Measurements from ENCODE around the gene UBD. TPM values are rescaled to one million over a fixed set of nuclear protein-coding genes. Genes with fewer than 3 reads are reported as not detected.
A peak's percentile ranks its signal among the peaks of the same experiment; 100 is the strongest.

The UBD gene
- total and polyA plus RNA-seq, 2 of the 13 experiments (the other 11 are each of a cell fraction or from before 2014, with no cell fraction given): 13.9 to 172 TPM

DNA sequence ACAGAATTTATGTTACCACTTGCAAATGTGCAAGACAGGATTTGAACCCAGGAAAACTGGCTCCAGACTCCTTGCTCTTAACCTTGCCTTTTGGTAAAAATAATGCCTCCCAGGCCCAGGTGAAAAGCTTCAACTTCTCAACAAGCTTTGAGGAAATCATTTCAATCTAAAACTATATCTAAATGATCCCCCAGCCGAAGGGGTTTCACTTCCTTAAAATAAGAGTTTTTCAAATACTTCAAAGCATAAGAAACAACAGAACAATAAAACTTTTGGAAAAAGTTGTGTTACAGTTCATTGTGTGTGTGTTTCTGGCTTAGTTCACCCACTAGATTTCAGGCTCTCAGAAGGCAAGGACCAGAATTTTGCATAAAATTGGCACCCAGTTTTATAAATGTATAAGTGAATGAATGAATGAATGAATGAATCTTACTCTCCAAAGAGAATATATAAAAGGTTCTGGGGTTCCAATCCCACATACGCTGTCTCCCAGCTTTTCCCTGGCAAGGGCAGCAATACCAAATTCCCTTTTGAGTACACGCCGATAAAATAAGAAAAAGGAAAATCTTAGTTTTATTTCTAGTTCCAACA is 30.8 kb upstream of the UBD start (continued):
- no peak for TF ChIP-seq TAF15 (IDR thresholded peaks at IDR 0.05; ENCODE audit: low read depth, low read length, poor library complexity, severe bottlenecking)
- no peak for TF ChIP-seq ZNF841 (CRISPR knock-in tag; IDR thresholded peaks at IDR 0.05; ENCODE audit: borderline replicate concordance)
- TF ChIP-seq HDAC6 (IDR thresholded peaks at IDR 0.05; ENCODE audit: low read depth, low read length): no peak
- no peak for TF ChIP-seq ADNP (CRISPR knock-in tag; IDR thresholded peaks at IDR 0.05)

DNA sequence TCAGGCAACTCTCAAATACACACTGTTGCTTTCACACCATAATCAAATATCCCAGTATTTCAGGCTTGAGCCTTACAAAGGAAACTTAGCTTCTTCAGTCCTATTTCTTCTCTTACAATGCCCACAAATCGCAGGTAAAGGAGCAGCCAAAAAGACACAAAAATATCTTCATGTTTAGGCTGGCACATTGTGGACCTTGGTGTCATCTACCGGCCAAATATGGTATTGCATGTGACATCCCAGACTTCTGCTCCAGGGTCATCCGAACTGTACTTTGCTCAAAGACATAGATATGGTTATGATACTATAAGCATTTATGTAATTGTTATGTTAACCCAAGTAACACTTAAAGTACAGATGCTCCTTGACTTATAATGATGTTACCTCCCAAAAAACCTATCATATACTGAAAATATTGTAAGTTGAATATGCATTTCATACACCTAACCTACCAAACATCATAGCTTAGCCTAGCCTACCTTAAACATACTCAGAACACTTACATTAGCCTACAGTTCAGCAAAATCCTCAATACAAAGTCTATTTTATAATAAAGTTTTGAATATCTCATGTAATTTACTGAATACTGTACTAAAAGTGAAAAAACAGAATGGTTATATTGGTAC is 30.0 kb upstream of the UBD start:
- in situ Hi-C loops (cut with HindIII; ENCODE audit: extremely low pct_ligation_motif_present, low pct_unique_long_range_greater_than_20kb): loop anchor here (25.0 kb wide), 2 partner anchors 527 to 752 kb away; no protein-coding TSS in a partner anchor
- POLR2A ChIA-PET: no interaction called here
- 1% methylated on average over 3 of the region's 3 CpGs for WGBS (ENCODE audit: low lambda C conversion rate)
- TF ChIP-seq RXRB (CRISPR knock-in tag; IDR thresholded peaks at IDR 0.05; ENCODE audit: borderline replicate concordance): peak; percentile 16; the same call in 1 of the 2 replicates
- TF ChIP-seq GATAD1 (CRISPR knock-in tag; IDR thresholded peaks at IDR 0.05): peak; percentile 36; the same call in 1 of the 2 replicates
- no peak for TF ChIP-seq ZMYM2 (CRISPR knock-in tag; IDR thresholded peaks at IDR 0.05)
- TF ChIP-seq ZNF749 (CRISPR knock-in tag; IDR thresholded peaks at IDR 0.05; ENCODE audit: borderline replicate concordance): no peak
- TF ChIP-seq, protein P1, sequence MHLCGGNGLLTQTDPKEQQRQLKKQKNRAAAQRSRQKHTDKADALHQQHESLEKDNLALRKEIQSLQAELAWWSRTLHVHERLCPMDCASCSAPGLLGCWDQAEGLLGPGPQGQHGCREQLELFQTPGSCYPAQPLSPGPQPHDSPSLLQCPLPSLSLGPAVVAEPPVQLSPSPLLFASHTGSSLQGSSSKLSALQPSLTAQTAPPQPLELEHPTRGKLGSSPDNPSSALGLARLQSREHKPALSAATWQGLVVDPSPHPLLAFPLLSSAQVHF (CRISPR knock-in tag; IDR thresholded peaks at IDR 0.05): no peak
- TF ChIP-seq, protein P2, sequence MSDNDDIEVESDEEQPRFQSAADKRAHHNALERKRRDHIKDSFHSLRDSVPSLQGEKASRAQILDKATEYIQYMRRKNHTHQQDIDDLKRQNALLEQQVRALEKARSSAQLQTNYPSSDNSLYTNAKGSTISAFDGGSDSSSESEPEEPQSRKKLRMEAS (IDR thresholded peaks at IDR 0.05): 0 out of 2 replicates have a peak, but pooled peaks have one; percentile 21
- TF ChIP-seq SOX5 (CRISPR knock-in tag; IDR thresholded peaks at IDR 0.05; ENCODE audit: borderline replicate concordance): no peak
- TF ChIP-seq ZNF556 (CRISPR knock-in tag; IDR thresholded peaks at IDR 0.05; ENCODE audit: borderline replicate concordance): no peak
- 0 out of 2 replicates have a peak, but pooled peaks have one; percentile 24 for TF ChIP-seq ZKSCAN1 (IDR thresholded peaks at IDR 0.05; ENCODE audit: low read length)
- TF ChIP-seq PAWR (CRISPR knock-in tag; IDR thresholded peaks at IDR 0.05; ENCODE audit: borderline replicate concordance): no peak
- TF ChIP-seq, protein P3, sequence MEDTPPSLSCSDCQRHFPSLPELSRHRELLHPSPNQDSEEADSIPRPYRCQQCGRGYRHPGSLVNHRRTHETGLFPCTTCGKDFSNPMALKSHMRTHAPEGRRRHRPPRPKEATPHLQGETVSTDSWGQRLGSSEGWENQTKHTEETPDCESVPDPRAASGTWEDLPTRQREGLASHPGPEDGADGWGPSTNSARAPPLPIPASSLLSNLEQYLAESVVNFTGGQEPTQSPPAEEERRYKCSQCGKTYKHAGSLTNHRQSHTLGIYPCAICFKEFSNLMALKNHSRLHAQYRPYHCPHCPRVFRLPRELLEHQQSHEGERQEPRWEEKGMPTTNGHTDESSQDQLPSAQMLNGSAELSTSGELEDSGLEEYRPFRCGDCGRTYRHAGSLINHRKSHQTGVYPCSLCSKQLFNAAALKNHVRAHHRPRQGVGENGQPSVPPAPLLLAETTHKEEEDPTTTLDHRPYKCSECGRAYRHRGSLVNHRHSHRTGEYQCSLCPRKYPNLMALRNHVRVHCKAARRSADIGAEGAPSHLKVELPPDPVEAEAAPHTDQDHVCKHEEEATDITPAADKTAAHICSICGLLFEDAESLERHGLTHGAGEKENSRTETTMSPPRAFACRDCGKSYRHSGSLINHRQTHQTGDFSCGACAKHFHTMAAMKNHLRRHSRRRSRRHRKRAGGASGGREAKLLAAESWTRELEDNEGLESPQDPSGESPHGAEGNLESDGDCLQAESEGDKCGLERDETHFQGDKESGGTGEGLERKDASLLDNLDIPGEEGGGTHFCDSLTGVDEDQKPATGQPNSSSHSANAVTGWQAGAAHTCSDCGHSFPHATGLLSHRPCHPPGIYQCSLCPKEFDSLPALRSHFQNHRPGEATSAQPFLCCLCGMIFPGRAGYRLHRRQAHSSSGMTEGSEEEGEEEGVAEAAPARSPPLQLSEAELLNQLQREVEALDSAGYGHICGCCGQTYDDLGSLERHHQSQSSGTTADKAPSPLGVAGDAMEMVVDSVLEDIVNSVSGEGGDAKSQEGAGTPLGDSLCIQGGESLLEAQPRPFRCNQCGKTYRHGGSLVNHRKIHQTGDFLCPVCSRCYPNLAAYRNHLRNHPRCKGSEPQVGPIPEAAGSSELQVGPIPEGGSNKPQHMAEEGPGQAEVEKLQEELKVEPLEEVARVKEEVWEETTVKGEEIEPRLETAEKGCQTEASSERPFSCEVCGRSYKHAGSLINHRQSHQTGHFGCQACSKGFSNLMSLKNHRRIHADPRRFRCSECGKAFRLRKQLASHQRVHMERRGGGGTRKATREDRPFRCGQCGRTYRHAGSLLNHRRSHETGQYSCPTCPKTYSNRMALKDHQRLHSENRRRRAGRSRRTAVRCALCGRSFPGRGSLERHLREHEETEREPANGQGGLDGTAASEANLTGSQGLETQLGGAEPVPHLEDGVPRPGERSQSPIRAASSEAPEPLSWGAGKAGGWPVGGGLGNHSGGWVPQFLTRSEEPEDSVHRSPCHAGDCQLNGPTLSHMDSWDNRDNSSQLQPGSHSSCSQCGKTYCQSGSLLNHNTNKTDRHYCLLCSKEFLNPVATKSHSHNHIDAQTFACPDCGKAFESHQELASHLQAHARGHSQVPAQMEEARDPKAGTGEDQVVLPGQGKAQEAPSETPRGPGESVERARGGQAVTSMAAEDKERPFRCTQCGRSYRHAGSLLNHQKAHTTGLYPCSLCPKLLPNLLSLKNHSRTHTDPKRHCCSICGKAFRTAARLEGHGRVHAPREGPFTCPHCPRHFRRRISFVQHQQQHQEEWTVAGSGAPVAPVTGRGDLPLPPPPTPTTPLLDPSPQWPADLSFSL (CRISPR knock-in tag; IDR thresholded peaks at IDR 0.05): no peak

More for the DNA sequence above, 30.0 kb upstream of the UBD start:
- H3K27me3 ChIP-seq (ENCODE audit: control insufficient read depth in 1 of 2, insufficient read depth in 2 of 2, low read length in 2 of 2): peaks cover 0 to 7% of the 10 kb centered on the region in 2 experiments; a peak in 2 of 5 replicates
- CTCF ChIA-PET (ENCODE audit: low intra/inter-chr PET ratio, low total read pairs): interaction anchor here (0.8 to 2.4 kb wide), 6 partner anchors 164 to 903 kb away, joined by 3 to 20 read pairs (median 4); no protein-coding TSS in a partner anchor
- H3K9ac ChIP-seq (ENCODE audit: insufficient read depth, low read depth, low read length): no peak overlapping the region
- intact Hi-C loops (cut with micrococcal nuclease; ENCODE audit: unreplicated experiment): loop anchor here (1.0 to 10.0 kb wide), 5 partner anchors 163 to 905 kb away; partner anchors contain the start of gene OR12D1
- FAIRE-seq: peak; percentile 97
- H3K4me3 ChIP-seq (replicated peaks in 1 of 3; ENCODE audit: insufficient read depth in 1 of 3, low read depth in 2 of 3, low read length in 3 of 3): no peak overlapping the region
- peak; percentile 40 for DNase-seq (ENCODE audit: low spot score)
- no peak overlapping the region for H3K27ac ChIP-seq (ENCODE audit: extremely low read length, insufficient read depth, low read length)
- no peaks in the 10 kb centered on the region for H3K79me2 ChIP-seq (ENCODE audit: insufficient read depth, low read length)
- BruUV-seq (replicated peaks): no TSS peak
- no peak overlapping the region for H3K4me2 ChIP-seq (ENCODE audit: low read depth, low read length)
- peak; percentile 84 for ATAC-seq
- no peaks in the 10 kb centered on the region for H3K4me1 ChIP-seq (ENCODE audit: insufficient read depth, low read length)
- no peak overlapping the region for H2AFZ ChIP-seq (ENCODE audit: low read length)
- H3K9me3 ChIP-seq (ENCODE audit: low read length): no peaks in the 10 kb centered on the region
- no peaks in the 10 kb centered on the region for H3K36me3 ChIP-seq (replicated peaks in 1 of 2; ENCODE audit: control insufficient read depth in 1 of 2, insufficient read depth in 2 of 2, low read length in 2 of 2)
- no peaks in the 10 kb centered on the region for H4K20me1 ChIP-seq (ENCODE audit: insufficient read depth, low read length)

All from HepG2 (cell line).